GM10248 (cell line): ENCODE data around the gene SLC7A9.
"Not testable (repeated sequence)": the region's sequence is repeated elsewhere in the genome, so short reads cannot be mapped to it uniquely, and the experiment has no call there.

Experiments used
- CTCF ChIA-PET: fragments of 300-600 bp; sonication (Branson Sonifier 250); formaldehyde crosslinking; extraction: SDS; loops from one replicate; lab custom pipeline; 2021; ENCODE audit warnings: antibody characterized with exemption; lab: Yijun Ruan, JAX
- POLR2A ChIA-PET: fragments of 350-650 bp; sonication (Branson Sonifier 250); formaldehyde crosslinking; extraction: SDS; loops from one replicate; lab custom pipeline; 2020; ENCODE audit warnings: antibody characterized with exemption; lab: Yijun Ruan, JAX
- DNase-seq: peaks from one replicate; pipeline ENCODE4 v3.0.0; 2012; ENCODE audit errors: extremely low spot score
- CTCF ChIP-seq: IDR thresholded peaks from 2 replicates; pipeline ENCODE4 v1.5.1; 2012; ENCODE audit warnings: mild to moderate bottlenecking, low read depth; ENCODE audit errors: extremely low read depth, missing control alignments, control extremely low read depth

The SLC7A9 gene

DNA sequence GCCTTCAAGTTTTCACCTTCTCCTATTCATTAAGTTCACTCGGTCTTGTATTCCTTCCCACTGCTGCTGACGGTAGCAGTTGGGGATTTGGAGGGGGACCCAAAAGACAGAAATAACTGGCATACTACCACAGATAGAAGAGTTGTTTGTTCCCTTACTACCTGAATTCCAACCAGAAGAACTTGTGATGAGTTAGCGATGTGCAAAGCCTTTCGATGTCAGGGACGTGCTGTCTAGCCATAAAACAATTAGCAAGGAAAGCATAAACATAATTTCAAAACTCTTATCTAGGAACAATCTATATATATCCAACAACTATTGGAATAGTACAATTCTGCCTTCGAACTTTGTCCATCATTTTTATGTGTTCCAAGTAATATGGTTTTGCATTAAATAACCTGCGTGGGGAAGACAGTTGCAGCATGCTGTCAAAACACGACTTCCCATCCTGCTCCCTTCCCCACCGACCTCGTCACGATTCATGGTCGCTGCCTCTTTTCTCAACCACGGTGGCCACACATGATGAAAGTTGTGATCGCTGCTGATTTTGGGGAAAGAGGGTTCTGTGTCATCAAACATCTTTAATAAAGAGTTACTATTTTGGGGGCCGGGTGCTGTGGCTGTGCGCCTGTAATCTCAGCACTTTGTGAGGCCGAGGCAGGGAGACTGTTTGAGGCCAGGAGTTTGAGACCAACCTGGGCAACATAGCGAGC lies 3.8 kb upstream of the SLC7A9 start:
- no peak for TF ChIP-seq CTCF
- no peak for DNase-seq
- ChIA-PET POLR2A (no interaction called here), CTCF (no interaction called here)

GRCh38 chr19:32872391-32872790 lies 2.8 kb upstream of the SLC7A9 start:
- no peak for TF ChIP-seq CTCF
- ChIA-PET POLR2A (no interaction called here), CTCF (no interaction called here)
- no peak for DNase-seq

- ChIA-PET CTCF (no interaction called here), POLR2A (no interaction called here)
- no peak for TF ChIP-seq CTCF
- no peak for DNase-seq
Measured at GRCh38 chr19:32870981-32871451, 1.4 kb upstream of the SLC7A9 start.

DNA sequence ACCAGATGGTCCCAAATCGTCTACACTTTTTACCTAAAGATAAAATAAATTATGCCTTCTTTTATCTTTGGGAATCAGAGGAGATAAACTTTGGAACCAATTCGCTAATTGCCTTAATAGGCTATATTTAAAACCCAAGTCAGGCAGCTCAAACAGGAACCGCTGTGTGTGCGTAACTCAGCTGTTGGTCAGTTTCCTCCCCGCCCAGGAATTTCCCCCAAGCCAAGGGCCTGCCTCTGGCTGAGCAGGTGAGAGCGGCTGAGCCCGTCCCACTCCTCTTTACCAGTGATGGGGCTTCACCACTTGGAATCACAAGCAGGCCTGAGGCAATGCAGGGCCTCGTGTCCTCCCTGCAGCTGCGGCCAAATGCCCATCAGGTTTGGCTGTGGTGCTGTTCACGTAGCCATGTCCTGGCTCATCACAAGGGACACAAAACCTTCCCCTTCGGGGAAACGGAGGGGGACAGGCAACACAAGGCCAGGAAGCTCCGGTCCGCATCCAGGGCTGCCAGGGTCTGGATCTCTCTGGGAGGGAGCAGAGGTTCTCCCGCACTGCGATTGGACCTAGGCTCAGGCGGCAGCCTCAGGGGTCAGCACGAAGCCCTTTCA lies 503 bp upstream of the SLC7A9 start:
- CTCF ChIA-PET = no interaction called here
- POLR2A ChIA-PET = no interaction called here
- no peak for DNase-seq
- no peak for TF ChIP-seq CTCF

GRCh38 chr19:32868206-32868950 lies 1.2 kb downstream of the SLC7A9 start:
- ChIA-PET POLR2A (no interaction called here), CTCF (no interaction called here)
- DNase-seq = no peak
- TF ChIP-seq CTCF = no peak

DNA sequence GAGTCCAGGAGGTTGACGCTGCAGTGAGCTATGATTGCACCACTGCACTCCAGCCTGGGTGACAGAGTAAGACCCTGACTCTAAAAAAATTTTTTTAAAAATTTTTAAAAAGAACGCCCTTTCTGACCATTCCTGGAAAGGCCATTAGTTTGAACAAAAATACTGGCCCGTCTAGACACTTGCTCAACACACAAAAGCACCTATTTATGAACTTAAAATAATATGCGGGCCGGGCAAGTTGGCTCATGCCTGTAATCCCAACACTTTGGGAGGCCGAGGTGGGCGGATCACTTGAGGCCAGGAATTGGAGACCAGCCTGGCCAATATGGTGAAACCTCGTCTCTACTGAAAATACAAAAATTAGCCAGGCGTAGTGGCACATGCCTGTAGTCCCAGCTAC lies 2.1 kb downstream of the SLC7A9 start:
- CTCF ChIA-PET, DNase-seq, POLR2A ChIA-PET: not testable (repeated sequence)
